ENCODE results near the gene KIF5A.

DNA sequence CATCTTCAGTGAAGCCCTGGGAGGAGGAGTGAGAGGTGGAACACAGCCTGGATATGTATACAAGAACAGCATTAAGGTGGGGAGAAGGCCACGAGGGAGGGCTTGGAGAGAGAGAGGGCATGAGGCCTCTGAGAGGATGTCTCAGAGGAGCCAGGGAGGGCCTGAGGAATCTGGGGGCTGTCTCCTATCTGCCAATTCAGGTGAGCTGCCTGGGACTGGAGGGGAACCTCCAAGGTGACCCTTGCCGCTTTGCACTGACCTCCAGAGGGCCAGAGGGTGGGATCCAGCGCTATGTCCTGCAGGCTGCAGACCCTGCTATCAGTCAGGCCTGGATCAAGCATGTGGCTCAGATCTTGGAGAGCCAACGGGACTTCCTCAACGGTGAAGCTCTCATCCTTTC is 65.8 kb downstream of the KIF5A start:
- TF ChIP-seq, protein P1, sequence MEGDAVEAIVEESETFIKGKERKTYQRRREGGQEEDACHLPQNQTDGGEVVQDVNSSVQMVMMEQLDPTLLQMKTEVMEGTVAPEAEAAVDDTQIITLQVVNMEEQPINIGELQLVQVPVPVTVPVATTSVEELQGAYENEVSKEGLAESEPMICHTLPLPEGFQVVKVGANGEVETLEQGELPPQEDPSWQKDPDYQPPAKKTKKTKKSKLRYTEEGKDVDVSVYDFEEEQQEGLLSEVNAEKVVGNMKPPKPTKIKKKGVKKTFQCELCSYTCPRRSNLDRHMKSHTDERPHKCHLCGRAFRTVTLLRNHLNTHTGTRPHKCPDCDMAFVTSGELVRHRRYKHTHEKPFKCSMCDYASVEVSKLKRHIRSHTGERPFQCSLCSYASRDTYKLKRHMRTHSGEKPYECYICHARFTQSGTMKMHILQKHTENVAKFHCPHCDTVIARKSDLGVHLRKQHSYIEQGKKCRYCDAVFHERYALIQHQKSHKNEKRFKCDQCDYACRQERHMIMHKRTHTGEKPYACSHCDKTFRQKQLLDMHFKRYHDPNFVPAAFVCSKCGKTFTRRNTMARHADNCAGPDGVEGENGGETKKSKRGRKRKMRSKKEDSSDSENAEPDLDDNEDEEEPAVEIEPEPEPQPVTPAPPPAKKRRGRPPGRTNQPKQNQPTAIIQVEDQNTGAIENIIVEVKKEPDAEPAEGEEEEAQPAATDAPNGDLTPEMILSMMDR (IDR thresholded peaks at IDR 0.05; ENCODE audit: low read length), result no peak
- TF ChIP-seq EZH2 (IDR thresholded peaks at IDR 0.05; ENCODE audit: borderline replicate concordance, low read length), result no peak

All from OCI-LY1 (cell line).